Mucosa of descending colon (tissue), 3 donors: ENCODE results near the gene BTF3L4. TPM values are rescaled to one million over a fixed set of nuclear protein-coding genes. Genes with fewer than 3 reads are reported as not detected.

ENCODE experiments used
- ATAC-seq: fragments of 200-7000 bp; cut with Tn5 transposase; one replicate; pipeline ENCODE4 v1.9.1; 2020; ENCODE audit warnings: mild to moderate bottlenecking, moderate library complexity
- DNase-seq, 3 donors: peaks; one replicate each; pipeline ENCODE4 v3.0.0-alpha.2; 2020
- H3K36me3 ChIP-seq: fragments of 200-600 bp; one replicate; pipeline ENCODE4 v1.8.0; 2021; ENCODE audit warnings: low read depth, mild to moderate bottlenecking
- H3K4me1 ChIP-seq: fragments of 200-600 bp; one replicate; pipeline ENCODE4 v1.8.0; 2021; ENCODE audit warnings: low read depth, mild to moderate bottlenecking
- H3K4me3 ChIP-seq: fragments of 200-600 bp; one replicate; pipeline ENCODE4 v1.8.0; 2021; ENCODE audit warnings: mild to moderate bottlenecking
- H3K9me3 ChIP-seq: fragments of 200-600 bp; one replicate; pipeline ENCODE4 v1.8.0; 2021; ENCODE audit warnings: mild to moderate bottlenecking
- intact Hi-C, 2 donors: fragments of 100-400 bp; cut with DNase I in 1 of 2; cut with micrococcal nuclease in 1 of 2; formaldehyde crosslinking; loops; one replicate each; pipeline versions ENCODE4 v1.11.0 to v1.11.1; 2022; cut with DNase I, micrococcal nuclease
- long read RNA-seq, 2 donors: library from polyadenylated mRNA; unstranded; transcript quantifications; one replicate each; pipeline ENCODE4 v2.0.0, GENCODE V29; 2019 to 2021
- total RNA-seq, 3 donors: library from RNA; stranded (reverse); fragmentation: NEBNext Ultra II Directional in 2 of 3; extraction: Animal tissue kit (Norgen Biotek cat#: 25700) in 2 of 3; gene quantifications; one replicate each; pipeline versions ENCODE4 v1.2.1 to v1.2.4, GENCODE V29; 2021 to 2023
- TF ChIP-seq, protein P1 (sequence below): fragments of 200-600 bp; IDR thresholded peaks from one replicate; pipeline ENCODE4 v1.8.0; 2022; ENCODE audit warnings: antibody characterized with exemption, mild to moderate bottlenecking
- donor health status: DM: no; HTN: no; CAD: no; lungs with moderate emphysema.
- donor health status: DM: no; HTN: no; CAD: no.
- donor health status: DM: no; HTN: yes; CAD: no.

The BTF3L4 gene
- 10 to 100 TPM; 22.4 to 27.7 (median 26.4) TPM for total RNA-seq
- long read RNA-seq, donor 1, full-length matches to known transcripts: 24 of 25 reads
- long read RNA-seq, donor 1, partial matches to known transcripts: 1 of 25 reads
- long read RNA-seq, donor 1, other reads (novel, unspliced or antisense): 0 of 25 reads
- long read RNA-seq, donor 2, full-length matches to known transcripts: 28 of 29 reads
- long read RNA-seq, donor 2, partial matches to known transcripts: 0 of 29 reads
- long read RNA-seq, donor 2, other reads (novel, unspliced or antisense): 1 of 29 reads

DNA sequence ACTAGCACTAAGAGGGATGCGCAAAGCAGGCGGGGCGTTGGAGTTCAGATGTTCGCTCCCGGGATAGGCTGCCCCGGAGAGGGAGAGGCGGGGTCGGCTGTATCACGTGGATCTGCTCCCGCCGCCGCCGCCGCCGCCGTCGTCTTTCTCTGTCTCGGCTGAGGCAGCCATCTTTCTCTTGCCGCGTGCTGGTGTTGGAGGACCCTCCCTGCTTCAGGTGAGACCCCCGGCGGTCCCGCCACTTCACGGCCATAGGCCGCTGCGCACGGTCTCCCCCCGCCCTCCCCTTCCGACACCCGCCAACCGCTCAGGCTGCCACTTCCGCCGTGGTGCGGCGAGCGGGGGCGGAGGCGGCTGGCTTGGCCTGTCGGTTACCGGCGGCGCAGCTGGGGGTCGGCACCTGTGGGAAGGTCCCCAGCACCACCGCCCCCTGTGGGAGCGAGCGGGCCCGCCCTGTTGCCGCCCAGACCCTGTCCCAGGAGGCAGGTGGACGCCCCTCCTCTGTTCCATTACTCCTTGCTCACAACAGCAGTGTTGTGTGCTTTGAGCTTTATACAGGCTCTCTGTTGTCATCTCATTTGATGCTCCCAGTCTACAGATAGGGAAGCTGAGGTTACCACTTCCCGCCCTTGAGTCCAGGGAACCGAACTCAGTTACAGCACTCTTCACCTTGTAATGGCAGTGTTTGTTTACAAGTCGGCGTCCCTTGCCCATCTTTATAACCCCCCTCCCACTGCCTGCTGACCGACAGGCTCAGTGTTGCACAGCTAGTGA is at the start of gene BTF3L4:
Gene BTF3L4, plus strand, starts transcription at position 133 of the 774 bp plus-strand sequence. CDS start 3,553 bp downstream, outside the sequence.
- Histone ChIP-seq H3K4me1 (peaks cover 25% of the 10 kb centered on the region), H3K9me3 (no peaks in the 10 kb centered on the region), H3K4me3 (peak within 1 kb of the TSS; percentile 82), H3K36me3 (no peaks in the 10 kb centered on the region)
- DNase-seq: peak; percentile 96 to 98 (median 96)
- intact Hi-C loops: no loop called here
- TF ChIP-seq, protein P1, sequence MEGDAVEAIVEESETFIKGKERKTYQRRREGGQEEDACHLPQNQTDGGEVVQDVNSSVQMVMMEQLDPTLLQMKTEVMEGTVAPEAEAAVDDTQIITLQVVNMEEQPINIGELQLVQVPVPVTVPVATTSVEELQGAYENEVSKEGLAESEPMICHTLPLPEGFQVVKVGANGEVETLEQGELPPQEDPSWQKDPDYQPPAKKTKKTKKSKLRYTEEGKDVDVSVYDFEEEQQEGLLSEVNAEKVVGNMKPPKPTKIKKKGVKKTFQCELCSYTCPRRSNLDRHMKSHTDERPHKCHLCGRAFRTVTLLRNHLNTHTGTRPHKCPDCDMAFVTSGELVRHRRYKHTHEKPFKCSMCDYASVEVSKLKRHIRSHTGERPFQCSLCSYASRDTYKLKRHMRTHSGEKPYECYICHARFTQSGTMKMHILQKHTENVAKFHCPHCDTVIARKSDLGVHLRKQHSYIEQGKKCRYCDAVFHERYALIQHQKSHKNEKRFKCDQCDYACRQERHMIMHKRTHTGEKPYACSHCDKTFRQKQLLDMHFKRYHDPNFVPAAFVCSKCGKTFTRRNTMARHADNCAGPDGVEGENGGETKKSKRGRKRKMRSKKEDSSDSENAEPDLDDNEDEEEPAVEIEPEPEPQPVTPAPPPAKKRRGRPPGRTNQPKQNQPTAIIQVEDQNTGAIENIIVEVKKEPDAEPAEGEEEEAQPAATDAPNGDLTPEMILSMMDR: no peak
- peak; percentile 95 for ATAC-seq

- TF ChIP-seq, protein P1: no peak
- Histone ChIP-seq H3K9me3 (no peaks in the 10 kb centered on the region), H3K36me3 (no peaks in the 10 kb centered on the region), H3K4me1 (no peaks in the 10 kb centered on the region), H3K4me3 (no peak overlapping the region)
- intact Hi-C loops: no loop called here
- ATAC-seq (peak; percentile 58), DNase-seq (peak in 1 of 3 donors; percentile 25)
Observed at GRCh38 chr1:52007215-52008002, 48.7 kb upstream of the BTF3L4 start.

DNA sequence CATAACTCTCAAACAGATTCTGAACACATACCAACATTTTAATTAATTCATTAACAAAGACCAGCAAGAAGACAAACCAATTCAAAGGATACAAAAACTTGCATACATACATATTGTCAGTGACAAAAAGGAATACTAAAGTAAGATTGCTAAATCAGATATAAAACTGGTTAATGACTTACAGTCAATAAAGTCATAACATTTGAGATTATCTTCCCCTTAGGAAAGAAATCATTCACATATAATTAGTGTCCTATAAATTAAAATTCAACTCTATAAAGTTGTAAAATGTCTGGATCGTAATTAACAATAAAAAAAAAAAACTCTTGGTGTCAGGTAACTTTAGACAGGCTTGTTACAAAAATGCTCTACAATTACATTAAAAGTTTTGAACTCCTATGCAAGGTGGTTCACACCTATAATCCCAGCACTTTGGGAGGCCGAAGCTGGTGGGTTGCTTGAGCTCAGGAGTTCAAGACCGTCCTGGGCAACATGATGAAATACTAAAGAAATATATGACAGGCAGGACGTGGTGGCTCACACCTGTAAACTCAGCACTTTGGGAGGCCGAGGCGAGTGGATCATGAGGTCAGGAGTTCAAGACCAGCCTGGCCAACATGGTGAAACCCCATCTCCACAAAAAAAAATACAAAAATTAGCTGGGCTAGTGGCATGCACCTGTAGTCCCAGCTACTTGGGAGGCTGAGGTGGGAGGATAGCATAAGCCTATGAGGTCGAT is 47.9 kb upstream of the BTF3L4 start:
- Histone ChIP-seq H3K4me3 (no peak overlapping the region), H3K36me3 (no peaks in the 10 kb centered on the region), H3K4me1 (no peaks in the 10 kb centered on the region), H3K9me3 (no peaks in the 10 kb centered on the region)
- peak; percentile 64 for ATAC-seq
- no peak for DNase-seq
- TF ChIP-seq, protein P1: no peak
- intact Hi-C loops: no loop called here

GRCh38 chr1:52022133-52022532 is 34.0 kb upstream of the BTF3L4 start:
- intact Hi-C loops: no loop called here
- DNase-seq (no peak), ATAC-seq (no peak)
- peaks cover 5% of the 10 kb centered on the region for H3K36me3 ChIP-seq
- H3K4me1 ChIP-seq: no peaks in the 10 kb centered on the region
- TF ChIP-seq, protein P1: no peak
- no peak overlapping the region for H3K4me3 ChIP-seq
- H3K9me3 ChIP-seq: no peaks in the 10 kb centered on the region

DNA sequence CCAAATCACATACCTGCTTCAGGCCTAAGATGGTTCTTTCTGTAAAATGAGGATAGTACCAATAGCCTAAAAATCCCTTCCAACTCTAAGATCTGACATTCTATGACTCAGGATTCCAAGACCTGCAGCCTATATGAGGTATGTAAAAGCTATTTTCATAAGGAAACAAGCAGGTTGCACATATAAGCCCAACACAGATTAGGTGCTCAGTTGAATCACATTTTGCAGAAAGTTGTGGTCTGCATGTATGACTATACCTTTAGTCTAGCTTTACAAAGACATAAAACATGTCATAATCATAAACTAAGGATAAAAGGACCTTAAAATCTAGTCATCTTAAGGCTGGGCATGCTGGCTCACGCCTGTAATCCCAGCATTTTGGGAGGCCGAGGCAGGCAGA is 29.8 kb upstream of the BTF3L4 start:
- Histone ChIP-seq H3K4me1 (peaks cover 20% of the 10 kb centered on the region), H3K9me3 (no peaks in the 10 kb centered on the region), H3K36me3 (no peaks in the 10 kb centered on the region), H3K4me3 (no peak overlapping the region)
- DNase-seq: no peak
- TF ChIP-seq, protein P1: no peak
- intact Hi-C loops: no loop called here
- no peak for ATAC-seq
